Activated CD4-positive, alpha-beta T cell treated with anti-CD3 and anti-CD28 coated beads for 36 hours (primary cell): ENCODE results near the gene YBX1. TPM values are rescaled to one million over a fixed set of nuclear protein-coding genes. Genes with fewer than 3 reads are reported as not detected.
A peak's percentile ranks its signal among the peaks of the same experiment; 100 is the strongest.
"Not testable (repeated sequence)": the region's sequence is repeated elsewhere in the genome, so short reads cannot be mapped to it uniquely, and the experiment has no call there.

Experiments
- ATAC-seq: fragments of 200-7000 bp; cut with Tn5 transposase; one replicate; pipeline ENCODE4 v1.10.0; 2021; ENCODE audit warnings: mild to moderate bottlenecking, moderate library complexity
- CTCF ChIA-PET: fragments of 350-600 bp; sonication (Branson Sonifier 250); formaldehyde crosslinking; loops from one replicate; lab custom pipeline; 2021; ENCODE audit warnings: antibody characterized with exemption; lab: Charles Lee
- POLR2A ChIA-PET: fragments of 350-600 bp; sonication (Branson Sonifier 250); formaldehyde crosslinking; loops from one replicate; lab custom pipeline; 2021; ENCODE audit warnings: antibody characterized with exemption, inconsistent platforms; lab: Charles Lee
- DNase-seq: peaks from one replicate; pipeline ENCODE4 v3.0.0-alpha.2; 2020
- H3K27ac Mint-ChIP-seq: one replicate; pipeline ENCODE4 v1.8.0; 2021; ENCODE audit warnings: mixed read lengths
- H3K27me3 Mint-ChIP-seq: one replicate; pipeline ENCODE4 v1.8.0; 2021; ENCODE audit warnings: mixed read lengths
- H3K36me3 Mint-ChIP-seq: one replicate; pipeline ENCODE4 v1.8.0; 2021; ENCODE audit warnings: low read depth, mixed read lengths
- H3K4me1 Mint-ChIP-seq: one replicate; pipeline ENCODE4 v1.8.0; 2021; ENCODE audit warnings: mixed read lengths
- H3K4me3 Mint-ChIP-seq: one replicate; pipeline ENCODE4 v1.8.0; 2021; ENCODE audit warnings: mild to moderate bottlenecking, moderate library complexity, mixed read lengths
- H3K9me3 Mint-ChIP-seq: one replicate; pipeline ENCODE4 v1.8.0; 2021; ENCODE audit warnings: low read depth, mixed read lengths
- intact Hi-C, 2 experiments: fragments of 100-400 bp; cut with DNase I in 1 of 2; cut with micrococcal nuclease in 1 of 2; formaldehyde crosslinking; loops; one replicate each; pipeline versions ENCODE4 v1.14.2 to v1.15.1; 2022 to 2024; cut with DNase I, micrococcal nuclease
- total RNA-seq, 2 experiments: library from RNA; stranded (reverse); gene quantifications; one replicate each; pipeline ENCODE4 v1.2.3, GENCODE V29; 2021

YBX1 gene
- total RNA-seq, 2 experiments from 2014 or later = 1,224 to 1,435 TPM

- peaks cover 51% of the 10 kb centered on the region for H3K36me3 Mint-ChIP-seq
- DNase-seq = no peak
- CTCF ChIA-PET = interaction anchor here (1.1 kb wide), 1 partner anchor 14 kb away, joined by 3 read pairs; no protein-coding TSS in a partner anchor
- H3K27ac Mint-ChIP-seq = peak overlapping the region; percentile 43
- no peak for ATAC-seq
- H3K4me1 Mint-ChIP-seq = peaks cover 69% of the 10 kb centered on the region
- no peaks in the 10 kb centered on the region for H3K27me3 Mint-ChIP-seq
- intact Hi-C loops = loop anchor here (10.0 kb wide), 2 partner anchors 352 to 1022 kb away; partner anchors contain the start of gene FOXJ3 (in 1 of the 2)
- POLR2A ChIA-PET = interaction anchor here (0.6 to 0.7 kb wide), 2 partner anchors 43 to 80 kb away, joined by 4 to 5 read pairs; partner anchors contain the start of genes C1orf50 and P3H1
- no peaks in the 10 kb centered on the region for H3K9me3 Mint-ChIP-seq
- peak overlapping the region; percentile 44 for H3K4me3 Mint-ChIP-seq
These were observed 4.2 kb downstream of the YBX1 start for GRCh38 chr1:42686418-42686817.

GRCh38 chr1:42689912-42690311 lies 7.7 kb downstream of the YBX1 start:
- POLR2A ChIA-PET = interaction anchor here (0.7 kb wide), 1 partner anchor 11 kb away, joined by 5 read pairs; no protein-coding TSS in a partner anchor
- Mint-ChIP-seq H3K9me3 (no peaks in the 10 kb centered on the region), H3K27ac (peak overlapping the region; percentile 38), H3K4me3 (peak overlapping the region; percentile 8), H3K36me3 (peaks cover 61% of the 10 kb centered on the region), H3K27me3 (no peaks in the 10 kb centered on the region), H3K4me1 (peaks cover 88% of the 10 kb centered on the region)
- DNase-seq = no peak
- no peak for ATAC-seq
- CTCF ChIA-PET = interaction anchor here (1.0 to 1.4 kb wide), 4 partner anchors 8 to 11 kb away, joined by 3 to 6 read pairs (median 4); partner anchors contain the start of gene YBX1
- intact Hi-C loops = loop anchor here (10.0 kb wide), 2 partner anchors 355 to 1025 kb away; partner anchors contain the start of gene FOXJ3 (in 1 of the 2)

- peaks cover 88% of the 10 kb centered on the region for H3K4me1 Mint-ChIP-seq
- ATAC-seq = peak; percentile 75
These were observed 8.4 kb downstream of the YBX1 start for GRCh38 chr1:42690477-42691156.

GRCh38 chr1:42691157-42691498 lies 8.9 kb downstream of the YBX1 start:
- H3K27me3 Mint-ChIP-seq = no peaks in the 10 kb centered on the region
- CTCF ChIA-PET = interaction anchor here (0.8 to 1.4 kb wide), 8 partner anchors 9 to 382 kb away, joined by 3 to 6 read pairs (median 3); partner anchors contain the start of gene YBX1

More at GRCh38 chr1:42690477-42691156, 8.4 kb downstream of the YBX1 start:
- intact Hi-C loops = no loop called here
- Mint-ChIP-seq H3K36me3 (peaks cover 62% of the 10 kb centered on the region), H3K9me3 (no peaks in the 10 kb centered on the region), H3K27me3 (no peaks in the 10 kb centered on the region), H3K27ac (peak overlapping the region; percentile 7), H3K4me3 (no peak overlapping the region)
- no peak for DNase-seq
- ChIA-PET CTCF (interaction anchor here (0.7 to 1.4 kb wide), 10 partner anchors 9 to 383 kb away, joined by 3 to 6 read pairs (median 3); partner anchors contain the start of gene YBX1), POLR2A (interaction anchor here (1.1 kb wide), 1 partner anchor 9 kb away, joined by 3 read pairs; the partner anchor contains the start of gene YBX1)

GRCh38 chr1:42692461-42692860 lies 10.2 kb downstream of the YBX1 start:
- POLR2A ChIA-PET = interaction anchor here (0.7 to 1.0 kb wide), 2 partner anchors 10 to 13 kb away, joined by 3 to 4 read pairs; partner anchors contain the start of gene YBX1
- no peak for ATAC-seq
- no peaks in the 10 kb centered on the region for H3K27me3 Mint-ChIP-seq

More at GRCh38 chr1:42691157-42691498, 8.9 kb downstream of the YBX1 start:
- POLR2A ChIA-PET = interaction anchor here (1.1 kb wide), 1 partner anchor 9 kb away, joined by 3 read pairs; the partner anchor contains the start of gene YBX1
- intact Hi-C loops = no loop called here
- Mint-ChIP-seq H3K27ac (peak overlapping the region; percentile 7), H3K4me1 (peaks cover 84% of the 10 kb centered on the region), H3K4me3 (no peak overlapping the region), H3K36me3 (peaks cover 64% of the 10 kb centered on the region), H3K9me3 (no peaks in the 10 kb centered on the region)
- no peak for ATAC-seq
- no peak for DNase-seq

GRCh38 chr1:42692911-42693310 lies 10.7 kb downstream of the YBX1 start:
- ATAC-seq (no peak), DNase-seq (no peak)
- intact Hi-C loops = no loop called here
- POLR2A ChIA-PET = interaction anchor here (1.0 kb wide), 1 partner anchor 11 kb away, joined by 4 read pairs; the partner anchor contains the start of gene YBX1
- Mint-ChIP-seq H3K4me3 (no peak overlapping the region), H3K27ac (peak overlapping the region; percentile 65), H3K4me1 (peaks cover 68% of the 10 kb centered on the region), H3K36me3 (peaks cover 66% of the 10 kb centered on the region), H3K27me3 (no peaks in the 10 kb centered on the region), H3K9me3 (no peaks in the 10 kb centered on the region)
- CTCF ChIA-PET = interaction anchor here (0.6 to 1.3 kb wide), 5 partner anchors 9 to 509 kb away, joined by 3 to 7 read pairs (median 4); partner anchors contain the start of gene PPIH

More at GRCh38 chr1:42692461-42692860, 10.2 kb downstream of the YBX1 start:
- Mint-ChIP-seq H3K27ac (peak overlapping the region; percentile 65), H3K4me3 (no peak overlapping the region), H3K9me3 (no peaks in the 10 kb centered on the region), H3K4me1 (peaks cover 73% of the 10 kb centered on the region), H3K36me3 (peaks cover 66% of the 10 kb centered on the region)
- intact Hi-C loops = no loop called here
- no peak for DNase-seq
- CTCF ChIA-PET = interaction anchor here (0.6 to 1.3 kb wide), 4 partner anchors 9 to 508 kb away, joined by 3 to 7 read pairs (median 4); partner anchors contain the start of gene PPIH

GRCh38 chr1:42698081-42698813 lies 16.0 kb downstream of the YBX1 start:
- peak overlapping the region; percentile 73 for H3K27ac Mint-ChIP-seq
- H3K27me3 Mint-ChIP-seq = no peaks in the 10 kb centered on the region
- H3K9me3 Mint-ChIP-seq = no peaks in the 10 kb centered on the region
- intact Hi-C loops = no loop called here
- peaks cover 24% of the 10 kb centered on the region for H3K4me1 Mint-ChIP-seq
- DNase-seq (no peak), ATAC-seq (no peak)
- no peak overlapping the region for H3K4me3 Mint-ChIP-seq
- ChIA-PET CTCF (interaction anchor here (0.9 kb wide), 1 partner anchor 35 kb away, joined by 3 read pairs; no protein-coding TSS in a partner anchor), POLR2A (interaction anchor here (0.9 kb wide), 1 partner anchor 15 kb away, joined by 3 read pairs; no protein-coding TSS in a partner anchor)
- H3K36me3 Mint-ChIP-seq = peaks cover 92% of the 10 kb centered on the region

GRCh38 chr1:42700006-42700405 lies 17.8 kb downstream of the YBX1 start:
- POLR2A ChIA-PET = no interaction called here
- intact Hi-C loops = no loop called here
- H3K9me3 Mint-ChIP-seq = no peaks in the 10 kb centered on the region
- no peak overlapping the region for H3K4me3 Mint-ChIP-seq
- peaks cover 11% of the 10 kb centered on the region for H3K4me1 Mint-ChIP-seq
- peaks cover 91% of the 10 kb centered on the region for H3K36me3 Mint-ChIP-seq
- no peaks in the 10 kb centered on the region for H3K27me3 Mint-ChIP-seq
- ATAC-seq = no peak
- DNase-seq = no peak
- CTCF ChIA-PET = interaction anchor here (2.0 kb wide), 1 partner anchor 9 kb away, joined by 6 read pairs; no protein-coding TSS in a partner anchor
- H3K27ac Mint-ChIP-seq = peak overlapping the region; percentile 73

- no peaks in the 10 kb centered on the region for H3K9me3 Mint-ChIP-seq
- DNase-seq = no peak
- H3K36me3 Mint-ChIP-seq = peaks cover 83% of the 10 kb centered on the region
- H3K4me1 Mint-ChIP-seq = peaks cover 2% of the 10 kb centered on the region
- H3K27ac Mint-ChIP-seq = peak overlapping the region; percentile 7
- H3K4me3 Mint-ChIP-seq = no peak overlapping the region
- POLR2A ChIA-PET = interaction anchor here (0.6 kb wide), 2 partner anchors 65 to 132 kb away, joined by 5 read pairs; no protein-coding TSS in a partner anchor
- ATAC-seq = no peak
- CTCF ChIA-PET = no interaction called here
- no peaks in the 10 kb centered on the region for H3K27me3 Mint-ChIP-seq
- intact Hi-C loops = no loop called here
These were observed 21.8 kb downstream of the YBX1 start for GRCh38 chr1:42703888-42704464.

GRCh38 chr1:42712808-42713207 lies 30.6 kb downstream of the YBX1 start:
- DNase-seq, H3K27ac Mint-ChIP-seq, CTCF ChIA-PET, H3K27me3 Mint-ChIP-seq, intact Hi-C loops, ATAC-seq, H3K4me3 Mint-ChIP-seq, H3K4me1 Mint-ChIP-seq, POLR2A ChIA-PET: not testable (repeated sequence)
- H3K36me3 Mint-ChIP-seq = peaks cover 77% of the 10 kb centered on the region
- H3K9me3 Mint-ChIP-seq = peaks cover 19% of the 10 kb centered on the region
